ENCODE results near the gene NXPE4. TPM values are rescaled to one million over a fixed set of nuclear protein-coding genes. Genes with fewer than 3 reads are reported as not detected.
"Not testable (repeated sequence)": the region's sequence is repeated elsewhere in the genome, so short reads cannot be mapped to it uniquely, and the experiment has no call there.

The NXPE4 gene
- total RNA-seq, 1 donor from 2014 or later, result not detected

- no peak for DNase-seq (ENCODE audit: low read depth in 2 of 2)
Observed at GRCh38 chr11:114610984-114611944, 15.7 kb upstream of the NXPE4 start.

DNA sequence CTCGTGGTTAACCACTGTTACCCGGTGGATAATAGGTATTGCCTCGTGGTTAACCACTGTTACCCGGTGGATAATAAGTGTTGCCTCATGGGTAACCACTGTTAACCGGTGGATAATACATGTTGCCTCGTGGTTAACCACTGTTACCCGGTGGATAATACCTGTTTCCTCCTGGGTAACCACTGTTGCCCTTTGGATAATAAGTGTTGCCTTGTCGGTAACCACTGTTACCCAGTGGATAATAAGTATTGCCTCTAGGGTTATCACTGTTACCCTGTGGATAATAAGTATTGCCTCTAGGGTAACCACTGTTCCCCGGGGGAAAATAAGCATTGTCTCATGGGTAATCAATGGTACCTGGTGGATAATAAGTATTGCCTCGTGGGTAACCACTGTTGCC lies 15.0 kb upstream of the NXPE4 start:
- no peak for DNase-seq (ENCODE audit: low read depth in 2 of 2)

DNA sequence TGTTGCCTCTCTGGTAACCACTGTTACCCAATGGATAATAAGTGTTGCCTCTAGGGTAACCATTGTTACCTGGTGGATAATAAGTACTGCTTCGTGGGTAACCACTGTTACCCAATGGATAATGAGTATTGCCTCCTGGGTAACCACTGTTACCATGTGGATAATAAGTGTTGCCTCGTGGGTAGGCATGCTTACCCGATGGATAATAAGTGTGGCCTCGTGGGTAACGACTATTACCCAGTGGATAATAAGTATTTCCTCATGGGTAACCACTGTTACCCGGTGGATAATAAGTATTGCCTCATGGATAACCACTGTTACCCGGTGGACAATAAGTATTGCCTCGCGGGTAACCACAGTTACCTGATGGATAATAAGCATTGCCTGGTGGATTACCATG lies 13.8 kb upstream of the NXPE4 start:
- no peak for DNase-seq (ENCODE audit: low read depth in 2 of 2)

DNA sequence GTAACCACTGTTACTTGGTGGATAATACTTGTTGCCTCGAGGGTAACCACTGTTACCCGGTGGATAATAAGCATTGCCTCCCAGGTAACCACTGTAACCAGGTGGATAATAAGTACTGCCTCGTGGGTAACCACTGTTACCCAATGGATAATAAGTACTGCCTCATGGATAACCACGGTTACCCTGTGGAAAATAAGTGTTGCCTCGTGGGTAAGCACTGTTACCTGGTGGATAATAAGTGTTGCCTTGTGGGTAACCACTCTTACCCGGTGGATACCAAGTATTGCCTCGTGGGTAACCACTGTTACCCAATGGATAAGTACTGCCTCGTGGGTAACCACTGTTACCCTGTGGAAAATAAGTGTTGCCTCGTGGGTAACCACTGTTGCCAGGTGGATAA lies 13.0 kb upstream of the NXPE4 start:
- DNase-seq (ENCODE audit: low read depth in 2 of 2), result not testable (repeated sequence)

DNA sequence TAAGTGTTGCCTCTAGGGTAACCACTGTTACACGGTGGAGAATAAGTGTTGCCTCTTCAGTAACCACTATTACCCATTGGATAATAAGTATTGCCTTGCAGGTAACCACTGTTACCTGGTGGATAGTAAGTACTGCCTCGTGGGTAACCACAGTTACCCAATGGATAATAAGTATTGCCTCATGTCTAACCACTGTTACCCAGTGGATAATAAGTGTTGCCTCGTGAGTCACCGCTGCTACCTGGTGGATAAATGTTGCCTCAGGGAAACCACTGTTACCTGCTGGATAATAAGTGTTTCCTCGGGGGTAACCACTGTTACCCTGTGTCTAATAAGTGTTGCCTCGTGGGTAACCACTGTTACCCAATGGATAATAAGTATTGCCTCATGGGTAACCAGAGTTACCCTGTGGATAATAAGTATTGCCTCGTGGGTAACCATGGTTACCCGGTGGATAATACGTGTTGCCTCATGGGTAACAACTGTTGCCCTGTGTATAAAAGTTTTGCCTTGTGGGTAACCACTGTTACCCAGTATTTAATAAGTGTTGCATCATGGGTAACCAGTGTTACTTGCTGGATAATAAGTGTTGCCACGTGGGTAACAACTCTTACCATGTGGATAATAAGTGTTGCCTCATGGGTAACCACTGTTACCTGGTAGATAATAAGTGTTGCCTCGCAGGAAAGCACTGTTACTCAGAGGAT lies 12.3 kb upstream of the NXPE4 start:
- DNase-seq (ENCODE audit: low read depth in 2 of 2), result no peak

GRCh38 chr11:114606802-114607075 lies 11.2 kb upstream of the NXPE4 start:
- not testable (repeated sequence) for DNase-seq (ENCODE audit: low read depth in 2 of 2)

GRCh38 chr11:114606003-114606801 lies 10.6 kb upstream of the NXPE4 start:
- no peak for DNase-seq (ENCODE audit: low read depth in 2 of 2)

DNA sequence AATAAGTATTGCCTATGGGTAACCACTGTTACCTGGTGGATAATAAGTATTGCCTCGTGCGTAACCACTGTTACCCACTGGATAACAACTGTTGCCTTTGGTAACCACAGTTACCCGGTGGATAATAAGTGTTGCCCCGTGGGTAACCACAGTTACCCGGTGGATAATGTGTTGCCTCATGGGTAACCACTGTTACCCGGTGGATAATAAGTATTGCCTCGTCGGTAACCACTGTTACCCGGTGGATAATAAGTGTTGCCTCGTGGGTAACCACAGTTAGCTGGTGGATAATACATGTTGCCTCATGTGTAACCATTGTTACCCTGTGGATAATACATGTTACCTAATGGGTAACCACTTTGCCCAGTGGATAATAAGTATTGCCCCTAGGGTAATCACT lies 9.8 kb upstream of the NXPE4 start:
- DNase-seq (ENCODE audit: low read depth in 2 of 2), result no peak

DNA sequence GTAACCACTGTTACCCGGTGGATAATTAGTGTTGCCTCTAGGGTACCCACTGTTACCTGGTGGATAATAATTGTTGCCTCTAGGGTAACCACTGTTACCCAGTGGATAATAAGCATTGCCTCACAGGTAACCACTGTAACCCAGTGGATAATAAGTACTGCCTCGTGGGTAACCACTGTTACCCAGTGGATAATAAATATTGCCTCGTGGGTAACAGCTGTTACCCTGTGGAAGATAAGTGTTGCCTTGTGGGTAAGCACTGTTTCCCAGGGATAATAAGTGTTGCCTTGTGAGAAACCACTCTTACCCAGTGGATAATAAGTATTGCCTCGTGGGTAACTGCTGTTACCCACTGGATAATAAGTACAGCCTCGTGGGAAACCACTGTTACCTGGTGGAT lies 9.3 kb upstream of the NXPE4 start:
- DNase-seq (ENCODE audit: low read depth in 2 of 2), result no peak

- DNase-seq (ENCODE audit: low read depth in 2 of 2), result no peak
Observed at GRCh38 chr11:114604179-114604813, 8.7 kb upstream of the NXPE4 start.

GRCh38 chr11:114603151-114603550 lies 7.6 kb upstream of the NXPE4 start:
- DNase-seq (ENCODE audit: low read depth in 2 of 2), result not testable (repeated sequence)

DNA sequence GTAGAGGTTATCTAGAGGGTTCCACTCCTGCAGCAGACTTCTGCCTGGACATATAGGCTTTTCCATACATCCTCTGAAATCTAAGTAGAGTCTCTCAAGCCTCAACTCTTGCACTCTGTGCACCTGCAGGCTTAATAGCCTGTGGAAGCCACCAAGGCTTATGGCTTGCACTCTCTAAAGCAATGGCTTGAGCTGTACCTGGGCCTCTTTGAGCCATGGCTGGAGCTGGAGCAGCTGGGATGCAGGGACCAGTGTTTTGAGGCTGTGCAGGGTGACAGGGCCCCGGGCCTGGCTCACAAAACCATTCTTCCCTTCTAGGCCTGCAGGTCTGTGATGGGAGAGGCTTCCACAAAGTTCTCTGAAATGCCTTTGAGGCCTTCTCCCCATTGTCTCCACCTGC lies 2.9 kb upstream of the NXPE4 start:
- no peak for DNase-seq (ENCODE audit: low read depth in 2 of 2)

DNA sequence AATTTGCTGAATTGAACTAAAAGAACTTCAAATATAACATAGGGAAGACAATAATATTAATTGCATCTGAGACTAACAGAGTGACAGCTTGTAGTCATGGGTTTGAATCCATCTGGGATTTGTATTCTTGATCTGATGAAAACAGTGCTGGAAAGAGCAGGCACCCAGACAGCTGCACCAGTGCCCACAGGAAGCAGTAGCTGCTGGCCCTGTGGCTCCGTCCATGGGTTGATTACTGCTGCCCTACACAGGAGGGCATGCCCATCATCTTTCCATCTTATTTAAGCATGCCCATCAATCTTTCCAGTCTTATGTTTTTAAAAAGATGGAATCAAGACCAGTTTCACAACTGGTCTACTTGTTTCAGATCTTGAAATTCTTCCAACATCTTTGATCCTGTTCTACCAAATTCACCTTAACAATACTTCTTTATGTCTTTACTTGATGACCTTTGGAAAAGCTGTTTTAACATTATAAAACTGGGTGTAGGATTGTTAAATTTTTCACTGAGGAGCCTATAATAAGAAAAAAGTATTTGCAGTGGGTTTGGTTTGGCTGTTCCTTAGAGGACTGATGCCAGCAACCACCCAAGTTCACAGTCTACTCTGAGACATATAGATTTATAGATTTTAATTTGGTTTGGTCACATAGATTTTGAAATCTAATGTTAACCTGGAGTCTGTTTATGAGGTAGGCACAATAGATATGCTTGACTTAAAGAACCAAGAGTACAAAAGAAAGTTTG lies 761 bp upstream of the NXPE4 start:
- no peak for DNase-seq (ENCODE audit: low read depth in 2 of 2)

DNA sequence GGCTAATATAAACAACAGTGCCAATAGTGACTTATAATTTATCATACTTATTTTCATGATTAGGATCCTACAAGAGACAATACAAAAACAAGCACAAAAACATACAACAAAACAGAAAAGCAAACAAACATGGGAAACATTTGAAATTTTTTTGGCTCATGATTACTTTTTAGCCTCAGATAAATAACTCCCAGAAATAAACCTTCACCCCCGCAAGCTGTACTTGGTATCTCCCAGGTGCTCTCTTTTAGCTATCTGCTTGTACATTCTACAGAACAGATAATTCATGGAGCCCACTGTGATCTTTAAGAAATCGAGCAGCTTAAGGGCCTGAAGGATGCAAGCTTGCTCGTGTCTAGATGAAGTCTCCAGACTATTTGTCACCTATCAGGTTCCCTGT lies 883 bp downstream of the NXPE4 start:
- DNase-seq (ENCODE audit: low read depth in 2 of 2), result no peak

DNA sequence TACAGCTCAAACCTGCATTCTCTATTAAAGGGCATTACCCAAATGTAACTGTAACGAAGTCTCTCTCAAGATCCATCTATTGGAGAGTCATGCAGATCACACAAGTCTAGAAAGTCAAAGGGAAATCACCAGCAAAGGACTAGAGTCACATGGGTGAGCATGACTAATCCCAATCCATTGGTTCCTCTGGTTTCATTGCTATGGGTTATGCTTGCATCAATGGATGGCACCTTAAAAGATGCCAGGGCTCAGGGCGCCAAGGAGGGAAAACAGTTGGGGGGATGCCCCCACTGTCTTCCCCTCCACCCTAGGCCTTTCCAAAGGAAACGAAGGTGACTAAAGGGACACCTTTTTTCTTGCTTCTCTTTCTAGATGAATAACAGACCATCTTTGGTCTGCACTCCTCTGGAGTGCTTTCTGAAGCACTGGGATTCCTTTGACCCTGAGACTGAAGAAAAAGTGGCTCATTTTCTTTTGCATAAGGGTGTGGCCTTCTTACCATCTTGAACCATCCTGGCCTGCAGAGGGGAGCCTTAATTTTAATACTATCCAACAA lies 8.1 kb downstream of the NXPE4 start:
- DNase-seq (ENCODE audit: low read depth in 2 of 2), result no peak

- DNase-seq (ENCODE audit: low read depth in 2 of 2), result no peak
Observed at GRCh38 chr11:114586797-114587196, 8.8 kb downstream of the NXPE4 start.

DNA sequence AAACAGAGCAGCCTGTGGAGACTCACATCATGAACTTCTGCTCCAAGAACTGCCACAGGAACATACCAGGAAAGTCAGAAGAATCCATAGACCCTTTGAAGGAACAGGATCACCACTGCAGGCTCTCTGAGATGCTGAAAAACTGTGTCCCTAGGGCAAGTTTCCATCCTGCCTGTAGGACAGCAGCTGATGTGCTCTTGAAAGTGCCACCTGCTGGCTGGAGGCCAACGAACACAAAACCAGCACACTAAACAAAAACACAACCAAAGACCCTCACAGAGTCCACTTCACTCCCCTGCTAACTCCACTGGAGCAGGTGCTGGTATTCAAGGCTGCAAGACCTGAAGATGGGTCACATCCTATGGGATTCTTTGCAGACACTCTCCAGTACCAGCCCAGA lies 23.9 kb downstream of the NXPE4 start:
- no peak for DNase-seq (ENCODE audit: low read depth in 2 of 2)

DNA sequence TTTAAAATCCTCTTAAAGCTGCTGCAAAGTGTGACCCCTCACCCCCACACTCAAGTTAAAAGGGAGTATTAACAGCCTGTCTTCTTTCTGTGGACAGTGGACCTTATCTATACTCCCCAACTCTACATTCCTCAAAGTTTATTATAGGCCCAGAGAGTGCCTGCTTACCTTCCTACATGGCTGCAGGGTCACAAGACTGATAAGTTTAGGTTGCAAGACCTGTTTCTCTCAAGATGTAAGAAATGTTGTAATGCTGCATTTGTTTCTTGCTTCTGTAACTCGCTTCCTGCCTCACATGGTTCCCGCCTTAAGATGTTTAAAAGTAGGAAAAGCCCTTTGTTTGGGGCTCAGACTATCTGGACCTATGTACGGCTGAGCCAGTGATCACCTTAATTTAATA lies 25.8 kb downstream of the NXPE4 start:
- no peak for DNase-seq (ENCODE audit: low read depth in 2 of 2)

GRCh38 chr11:114566276-114566675 lies 29.3 kb downstream of the NXPE4 start:
- DNase-seq (ENCODE audit: low read depth in 2 of 2), result no peak

DNA sequence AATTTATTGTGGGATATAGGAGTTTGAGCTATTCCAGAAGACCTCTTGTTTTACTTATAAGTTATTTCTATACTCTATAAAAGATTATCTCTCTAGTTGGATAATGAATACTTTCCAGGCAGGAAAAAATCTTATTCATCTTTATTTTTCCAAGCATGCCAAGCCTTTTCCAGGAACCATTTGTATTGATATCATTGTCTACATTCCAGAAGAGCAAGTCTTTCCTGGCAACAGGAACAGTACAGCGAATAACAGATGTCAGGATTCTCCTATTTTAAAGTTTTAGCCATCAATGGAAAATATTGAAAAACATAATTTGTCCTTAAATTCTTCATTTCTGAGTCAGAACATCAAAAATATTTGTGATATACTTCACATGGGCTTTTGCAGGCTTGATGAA lies 30.8 kb downstream of the NXPE4 start:
- peak in 1 of 2 donors; percentile 8 for DNase-seq (ENCODE audit: low read depth in 2 of 2)

DNA sequence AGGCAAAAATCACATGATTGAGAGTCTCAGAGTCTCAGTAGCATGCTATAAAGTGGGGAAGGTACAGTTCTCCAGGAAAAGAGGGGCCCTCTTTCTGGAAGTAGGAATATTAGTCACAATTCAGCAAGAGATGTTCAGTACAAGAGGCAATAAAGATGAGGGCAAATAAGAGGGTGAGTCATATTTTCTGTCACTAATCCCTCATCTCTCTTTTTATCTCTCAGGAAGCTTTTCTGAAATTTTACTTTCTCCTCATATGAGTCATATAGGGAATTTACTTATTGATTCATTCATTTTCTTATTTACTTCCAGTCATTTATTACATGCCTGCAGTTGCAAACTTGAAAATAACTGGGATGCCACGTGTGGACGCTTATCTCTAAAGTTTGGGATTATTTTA lies 32.5 kb downstream of the NXPE4 start:
- peak in 1 of 2 donors; percentile 17 for DNase-seq (ENCODE audit: low read depth in 2 of 2)
